DMS114 treated with DMSO at 0.1 percent for 48 hours (cell line): ENCODE measurements around the gene MAP3K8.

ENCODE experiments used
- DNase-seq: peaks from one replicate; lab custom pipeline; 2025; ENCODE audit not compliant: unreplicated experiment; lab: John Stamatoyannopoulos, UW

The MAP3K8 gene

GRCh38 chr10:30490289-30491000 lies 56.5 kb downstream of the MAP3K8 start:
- no peak for DNase-seq

GRCh38 chr10:30491204-30491915 lies 57.4 kb downstream of the MAP3K8 start:
- no peak for DNase-seq

GRCh38 chr10:30491916-30492515 lies 58.0 kb downstream of the MAP3K8 start:
- DNase-seq = no peak

- DNase-seq = no peak
Observed at GRCh38 chr10:30493609-30494530, 59.9 kb downstream of the MAP3K8 start.

- DNase-seq = no peak
Observed at GRCh38 chr10:30494558-30494957, 60.6 kb downstream of the MAP3K8 start.

GRCh38 chr10:30495687-30496086 lies 61.7 kb downstream of the MAP3K8 start:
- DNase-seq = no peak

- no peak for DNase-seq
Observed at GRCh38 chr10:30499816-30500215, 65.8 kb downstream of the MAP3K8 start.

GRCh38 chr10:30500534-30500933 lies 66.5 kb downstream of the MAP3K8 start:
- no peak for DNase-seq

- DNase-seq = no peak
Observed at GRCh38 chr10:30500963-30501504, 67.0 kb downstream of the MAP3K8 start.

GRCh38 chr10:30502266-30503060 lies 68.5 kb downstream of the MAP3K8 start:
- no peak for DNase-seq

GRCh38 chr10:30503700-30504266 lies 69.8 kb downstream of the MAP3K8 start:
- DNase-seq = no peak

GRCh38 chr10:30505543-30506298 lies 71.7 kb downstream of the MAP3K8 start:
- DNase-seq = no peak

GRCh38 chr10:30509508-30509907 lies 75.5 kb downstream of the MAP3K8 start:
- no peak for DNase-seq

- no peak for DNase-seq
Observed at GRCh38 chr10:30510184-30510931, 76.4 kb downstream of the MAP3K8 start.

GRCh38 chr10:30510932-30511700 lies 77.1 kb downstream of the MAP3K8 start:
- DNase-seq = no peak
